ENCODE measurements around the gene CENPV.

CENPV gene

GRCh38 chr17:16358394-16358793 is 5.1 kb upstream of the CENPV start:
- no peak for DNase-seq

GRCh38 chr17:16354585-16354984 is 1.3 kb upstream of the CENPV start:
- DNase-seq = no peak

- DNase-seq = peak; percentile 85
Measured at GRCh38 chr17:16352667-16353316, 477 bp downstream of the CENPV start.

GRCh38 chr17:16352303-16352666 is 984 bp downstream of the CENPV start:
- peak; percentile 85 for DNase-seq

- DNase-seq = no peak
Measured at GRCh38 chr17:16351831-16352230, 1.4 kb downstream of the CENPV start.

GRCh38 chr17:16349431-16349830 is 3.8 kb downstream of the CENPV start:
- no peak for DNase-seq

GRCh38 chr17:16348586-16348985 is 4.7 kb downstream of the CENPV start:
- no peak for DNase-seq

- DNase-seq = no peak
Measured at GRCh38 chr17:16346721-16347271, 6.5 kb downstream of the CENPV start.

GRCh38 chr17:16345565-16345964 is 7.7 kb downstream of the CENPV start:
- no peak for DNase-seq

- DNase-seq = no peak
Measured at GRCh38 chr17:16343569-16343968, 9.7 kb downstream of the CENPV start.

GRCh38 chr17:16342979-16343378 is 10.3 kb downstream of the CENPV start:
- DNase-seq = peak; percentile 71

GRCh38 chr17:16339959-16340358 is 13.3 kb downstream of the CENPV start:
- no peak for DNase-seq

- DNase-seq = no peak
Measured at GRCh38 chr17:16339402-16339801, 13.9 kb downstream of the CENPV start.

GRCh38 chr17:16338391-16338790 is 14.9 kb downstream of the CENPV start:
- no peak for DNase-seq

GRCh38 chr17:16329519-16330271 is 23.6 kb downstream of the CENPV start:
- DNase-seq = no peak

GRCh38 chr17:16328997-16329396 is 24.3 kb downstream of the CENPV start:
- DNase-seq = no peak

GRCh38 chr17:16327018-16327417 is 26.3 kb downstream of the CENPV start:
- no peak for DNase-seq

GRCh38 chr17:16325964-16326363 is 27.3 kb downstream of the CENPV start:
- DNase-seq = no peak

GRCh38 chr17:16322636-16323035 is 30.6 kb downstream of the CENPV start:
- no peak for DNase-seq

- DNase-seq = no peak
Measured at GRCh38 chr17:16319969-16320368, 33.3 kb downstream of the CENPV start.

- DNase-seq = no peak
Measured at GRCh38 chr17:16314859-16315258, 38.4 kb downstream of the CENPV start.

GRCh38 chr17:16314189-16314588 is 39.1 kb downstream of the CENPV start:
- DNase-seq = no peak

GRCh38 chr17:16313139-16314090 is 39.9 kb downstream of the CENPV start:
- DNase-seq = no peak

All from NCI-H1694 (cell line).